Embryonic facial prominence (tissue), 1 donor: ENCODE results near the gene CIRBP.

Experiments used
- DNase-seq: peaks from one replicate; pipeline ENCODE4 v3.0.0-alpha.2; 2016; ENCODE audit errors: extremely low spot score

CIRBP gene

GRCh38 chr19:1278713-1279660 is 9.9 kb downstream of the CIRBP start:
- no peak for DNase-seq

- DNase-seq: no peak
Measured at GRCh38 chr19:1279782-1280341, 10.7 kb downstream of the CIRBP start.

GRCh38 chr19:1280636-1281568 is 11.8 kb downstream of the CIRBP start:
- DNase-seq: no peak

- no peak for DNase-seq
Measured at GRCh38 chr19:1281569-1282287, 12.6 kb downstream of the CIRBP start.

- no peak for DNase-seq
Measured at GRCh38 chr19:1282588-1283206, 13.6 kb downstream of the CIRBP start.

GRCh38 chr19:1283207-1283916 is 14.2 kb downstream of the CIRBP start:
- DNase-seq: no peak

GRCh38 chr19:1283917-1284292 is 14.8 kb downstream of the CIRBP start:
- DNase-seq: no peak

- no peak for DNase-seq
Measured at GRCh38 chr19:1284293-1284978, 15.3 kb downstream of the CIRBP start.

- DNase-seq: no peak
Measured at GRCh38 chr19:1284979-1285736, 16.0 kb downstream of the CIRBP start.

- DNase-seq: no peak
Measured at GRCh38 chr19:1285737-1286360, 16.7 kb downstream of the CIRBP start, which contains the start of gene EFNA2. Gene EFNA2 (plus strand): TSS chr19:1285873. CDS start chr19:1286169, 296 bp downstream.

GRCh38 chr19:1286487-1287353 is 17.6 kb downstream of the CIRBP start:
- DNase-seq: no peak

GRCh38 chr19:1287354-1288225 is 18.5 kb downstream of the CIRBP start:
- DNase-seq: no peak

GRCh38 chr19:1288226-1288612 is 19.1 kb downstream of the CIRBP start:
- no peak for DNase-seq

GRCh38 chr19:1288833-1289685 is 19.9 kb downstream of the CIRBP start:
- no peak for DNase-seq

- DNase-seq: no peak
Measured at GRCh38 chr19:1289686-1290025, 20.5 kb downstream of the CIRBP start.
